GM18909 (cell line): Measurements from ENCODE around the gene ABHD11.
"Not testable (repeated sequence)": the region's sequence is repeated elsewhere in the genome, so short reads cannot be mapped to it uniquely, and the experiment has no call there.

ENCODE experiments used
- ATAC-seq: cut with Tn5 transposase; IDR thresholded peaks from one replicate; pipeline ENCODE4 v1.9.1; 2021; ENCODE audit warnings: mild to moderate bottlenecking; ENCODE audit not compliant: unreplicated experiment, poor library complexity

Gene ABHD11

DNA sequence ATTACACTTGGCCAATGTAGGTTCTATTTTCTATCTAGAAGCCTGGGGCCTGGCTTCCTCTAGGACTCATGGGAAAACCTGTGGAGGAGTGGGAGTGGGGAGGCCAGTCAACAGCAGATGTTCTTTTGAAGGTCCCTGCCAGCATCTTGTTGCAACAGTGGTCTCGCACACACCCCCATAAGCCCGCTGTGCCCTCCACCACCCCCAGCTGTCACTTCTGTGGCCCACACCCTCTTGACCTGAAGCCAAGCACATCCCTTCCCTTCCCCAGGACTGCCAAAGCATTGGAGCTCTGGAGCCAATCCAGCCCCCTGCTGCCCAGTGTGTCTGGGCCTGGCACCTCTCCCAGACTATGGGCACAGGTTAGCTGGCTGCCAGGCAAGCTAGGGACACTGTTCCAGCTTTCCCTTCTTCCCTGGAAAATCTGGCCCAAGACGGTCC lies 17.2 kb downstream of the ABHD11 start:
- no peak for ATAC-seq

DNA sequence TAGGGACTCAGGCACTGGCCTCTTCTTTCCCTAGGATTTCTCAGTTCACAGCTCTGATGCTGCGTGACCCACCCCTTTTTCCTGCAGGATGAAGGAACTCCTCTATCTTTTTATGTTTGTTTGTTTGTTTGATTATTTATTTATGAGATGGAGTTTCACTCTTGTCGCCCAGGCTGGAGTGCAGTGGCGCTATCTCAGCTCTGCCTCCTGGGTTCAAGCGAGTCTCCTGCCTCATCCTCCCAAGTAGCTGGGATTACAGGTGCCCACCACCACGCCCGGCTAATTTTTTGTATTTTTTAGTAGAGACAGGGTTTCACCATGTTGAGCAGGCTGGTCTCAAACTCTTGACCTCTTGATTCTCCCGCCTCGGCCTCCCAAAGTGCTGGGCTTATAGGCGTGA lies 18.2 kb downstream of the ABHD11 start:
- not testable (repeated sequence) for ATAC-seq

DNA sequence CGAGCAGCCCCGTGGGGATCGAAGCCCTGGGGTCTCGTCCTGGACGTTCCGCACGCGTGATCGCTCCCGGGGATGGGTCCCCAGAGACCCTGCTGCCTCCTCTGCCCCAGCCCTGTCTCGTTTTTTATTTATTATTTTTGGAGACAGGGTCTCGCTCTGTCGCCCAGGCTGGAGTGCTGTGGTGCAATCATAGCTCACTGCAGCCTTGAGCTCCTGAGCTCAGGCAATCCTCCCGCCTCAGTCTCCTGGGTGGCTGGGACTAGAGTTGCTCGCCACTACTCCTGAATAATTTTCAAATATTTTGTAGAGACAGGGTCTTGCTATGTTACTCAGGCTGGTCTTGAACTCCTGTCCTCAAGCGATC lies 18.8 kb downstream of the ABHD11 start:
- ATAC-seq: peak; percentile 6

DNA sequence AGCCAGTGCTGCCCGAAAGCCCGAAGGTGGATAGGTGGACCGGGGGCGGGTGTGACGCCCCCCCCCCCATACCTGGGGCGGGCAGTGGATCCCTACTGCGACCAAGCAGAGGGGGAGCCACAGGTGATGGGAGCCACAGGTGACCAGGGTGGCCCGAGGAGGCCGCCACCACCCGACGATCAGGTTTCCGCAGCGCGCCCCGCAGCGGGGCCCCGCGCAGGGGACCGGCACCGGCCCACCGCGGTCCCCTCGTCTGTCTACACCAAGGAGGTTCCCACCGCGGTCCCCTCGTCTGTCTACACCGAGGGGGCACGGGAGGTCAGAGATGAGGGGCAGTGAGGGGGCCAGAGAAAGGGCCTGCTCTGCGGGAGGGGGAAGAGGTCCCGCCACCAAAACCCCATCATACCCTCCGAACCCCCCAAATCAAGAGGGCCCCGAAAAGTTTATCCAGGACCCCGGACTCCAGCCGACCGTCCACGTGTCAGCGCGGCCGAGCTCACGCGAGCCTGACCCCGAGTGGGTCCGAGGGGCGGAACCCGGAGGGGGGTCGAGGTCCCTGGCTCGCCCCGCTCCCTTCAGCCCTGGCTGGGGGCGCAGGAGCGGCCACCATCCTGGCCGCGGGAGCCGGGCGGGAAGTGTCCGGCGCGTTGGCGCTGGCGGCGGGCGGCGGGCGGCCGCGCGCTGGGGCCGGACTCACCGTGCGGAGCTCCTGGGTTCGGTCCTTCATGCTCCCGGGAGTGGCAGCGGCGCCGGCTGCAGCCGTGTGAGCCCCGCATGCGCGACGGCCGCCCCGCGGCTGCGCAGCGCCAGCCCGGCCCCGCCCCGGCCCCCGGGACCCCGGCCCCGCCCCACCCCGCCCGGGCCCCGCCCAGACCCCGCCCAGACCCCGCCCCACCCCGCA lies 19.4 kb downstream of the ABHD11 start, which contains the start of gene STX1A:
STX1A (minus strand) TSS at position 765 of the 901 bp plus-strand sequence; CDS start at position 727, 38 bp downstream.
- peak; percentile 69 for ATAC-seq

DNA sequence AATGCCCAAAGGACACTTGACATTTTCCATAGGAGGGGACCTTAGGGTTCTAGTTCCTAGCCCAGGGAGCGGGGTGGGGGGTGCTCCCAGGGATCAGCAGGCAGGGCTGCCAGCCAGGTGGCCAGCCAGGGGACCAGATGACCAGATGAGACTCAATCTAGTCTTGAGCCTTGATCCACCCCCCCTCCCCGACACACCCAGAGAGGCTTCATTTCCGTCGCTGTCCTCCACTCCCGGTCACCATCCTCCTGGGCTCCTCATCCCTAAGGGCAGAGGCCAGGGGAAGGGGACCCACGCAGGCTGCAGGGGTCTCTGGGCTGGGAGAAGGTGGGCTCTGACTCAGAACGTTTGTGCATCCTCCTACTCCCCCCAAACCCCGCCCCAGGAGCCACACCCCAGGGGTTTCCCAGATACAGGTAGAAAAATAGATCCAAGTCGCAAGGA lies 20.1 kb downstream of the ABHD11 start:
- ATAC-seq: no peak

DNA sequence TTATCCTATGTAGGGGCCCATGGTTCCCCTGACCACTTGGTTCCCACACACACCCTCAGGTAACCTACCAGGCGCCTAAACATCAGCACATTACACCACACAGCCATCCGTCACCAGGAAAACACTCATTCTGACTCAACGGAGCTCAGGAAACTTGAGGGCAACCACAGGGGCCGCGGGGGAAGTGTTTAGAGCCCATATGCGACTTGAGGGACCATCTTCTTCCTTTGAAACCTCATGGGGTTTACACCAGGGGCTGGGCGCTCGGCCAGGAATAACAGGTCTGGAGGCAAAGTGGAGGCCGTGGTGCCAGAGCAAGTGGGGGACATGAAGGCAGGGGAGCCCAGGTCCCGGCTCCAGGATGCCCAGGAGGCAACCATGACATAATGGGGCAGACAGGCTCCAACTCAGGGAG lies 20.6 kb downstream of the ABHD11 start:
- ATAC-seq: no peak

DNA sequence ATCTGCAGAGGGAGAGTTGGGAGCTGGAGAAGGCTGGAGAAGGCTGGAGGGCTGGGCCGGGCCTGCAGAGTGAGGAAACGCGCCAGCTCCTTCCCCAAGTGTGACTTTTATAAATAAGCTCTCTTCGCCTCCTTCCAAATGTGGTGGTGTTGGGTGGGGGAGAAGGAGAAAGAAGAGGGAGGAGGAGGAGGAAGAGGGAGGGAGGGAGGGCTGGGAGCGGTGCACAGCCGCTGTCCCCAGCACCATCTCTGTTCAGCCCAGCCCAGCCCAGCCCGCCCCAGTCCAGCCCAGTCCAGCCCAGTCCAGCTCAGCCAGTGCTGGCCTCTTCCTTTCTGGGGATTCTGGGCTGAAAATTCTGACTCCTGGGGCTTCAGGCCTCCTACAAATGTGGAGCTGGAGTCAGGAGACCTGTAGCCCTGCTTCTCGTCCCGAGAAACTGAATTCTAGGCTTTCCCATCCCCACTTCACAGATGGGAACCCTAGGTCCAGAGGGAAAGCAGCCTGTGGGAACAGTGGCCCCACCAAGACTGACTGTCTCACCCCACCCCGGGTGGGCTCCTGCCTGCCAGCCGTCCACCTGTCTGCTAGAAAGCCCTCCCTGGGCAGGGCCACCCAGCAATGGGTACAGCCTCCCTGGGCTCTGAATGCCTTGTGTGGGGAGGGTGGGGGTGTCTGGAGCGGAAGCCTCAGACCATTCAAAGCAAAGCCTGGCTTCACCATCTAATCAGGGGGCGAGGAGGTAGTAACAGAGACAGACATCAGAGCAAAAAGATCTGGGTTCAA lies 21.4 kb downstream of the ABHD11 start:
- ATAC-seq: no peak

DNA sequence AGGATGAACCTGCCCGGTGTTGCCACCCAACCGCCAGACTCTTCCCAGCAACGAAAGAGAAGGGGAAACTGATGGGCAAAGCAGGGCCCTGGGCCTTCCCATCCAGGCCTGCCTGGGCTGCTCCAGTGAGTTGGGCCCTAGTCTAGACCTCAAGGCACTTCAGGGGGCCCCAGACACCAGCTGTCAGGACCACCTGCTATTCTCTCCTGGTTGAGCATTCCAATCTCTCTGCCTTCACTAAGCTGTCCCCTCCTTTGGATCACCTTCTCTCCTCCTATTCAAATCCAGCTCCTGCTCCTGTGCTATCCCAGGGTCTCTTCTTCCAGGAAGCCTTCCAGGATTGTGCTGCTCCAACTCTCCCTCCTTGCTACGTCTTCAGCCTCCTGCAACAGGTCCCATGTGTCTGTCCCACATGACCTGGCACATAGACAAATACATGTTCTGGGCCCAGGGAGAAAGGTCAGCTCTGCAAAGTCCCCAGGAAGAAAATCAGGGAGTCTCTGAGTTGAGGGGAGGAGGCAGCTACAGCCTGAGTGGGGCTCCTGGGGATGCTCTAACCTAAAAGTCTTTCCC lies 22.2 kb downstream of the ABHD11 start:
- no peak for ATAC-seq

DNA sequence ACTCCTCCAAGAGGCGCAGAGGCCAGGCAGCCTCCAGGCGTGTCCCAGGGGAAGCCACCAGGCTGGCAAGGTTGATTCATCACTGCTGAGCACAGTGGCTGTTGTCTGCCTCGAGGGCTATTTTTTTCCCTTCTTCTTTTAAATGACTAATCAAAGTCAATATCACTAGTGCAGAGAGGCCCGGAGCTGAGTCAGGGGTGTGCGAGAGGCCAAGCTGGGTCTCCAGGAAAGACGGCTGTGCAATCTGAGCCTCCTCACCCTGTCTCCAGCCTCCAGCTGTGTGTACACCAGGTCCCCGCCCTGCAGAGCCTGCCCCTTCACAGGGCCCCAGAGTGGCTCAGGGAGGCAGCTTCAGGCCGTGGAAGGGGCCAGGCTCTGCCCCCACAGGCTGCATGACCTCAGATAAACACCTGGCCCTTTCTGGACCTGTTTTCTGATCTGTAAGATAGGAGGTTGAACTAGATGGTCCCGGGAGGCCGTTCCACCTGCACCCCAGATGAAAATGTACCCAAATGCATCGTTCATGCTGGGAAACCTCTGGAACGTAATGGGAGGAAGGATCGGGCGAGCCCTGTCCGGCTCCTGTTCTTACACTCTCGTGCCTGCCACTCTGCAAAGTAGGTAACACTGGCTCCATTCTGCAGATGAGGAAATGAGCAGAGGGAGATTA lies 22.8 kb downstream of the ABHD11 start:
- ATAC-seq: no peak

DNA sequence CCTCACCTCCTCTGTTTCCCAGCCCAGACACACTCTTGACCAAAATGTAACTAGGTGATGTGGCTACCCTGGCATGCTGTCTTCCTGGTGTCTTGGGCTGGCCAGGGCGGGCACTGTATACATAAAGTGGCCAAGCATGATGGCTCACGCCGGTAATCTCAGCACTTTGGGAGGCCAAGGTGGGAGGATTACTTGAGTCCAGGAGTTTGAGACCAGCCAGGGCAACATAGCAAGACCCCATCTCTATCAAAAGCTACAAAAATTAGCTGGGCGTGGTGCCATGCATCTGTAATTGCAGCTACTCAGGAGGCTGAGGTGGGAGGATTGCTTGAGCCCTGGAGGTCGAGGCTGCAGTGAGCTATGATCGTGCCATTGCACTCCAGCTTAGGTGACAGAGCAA lies 25.3 kb downstream of the ABHD11 start:
- not testable (repeated sequence) for ATAC-seq

DNA sequence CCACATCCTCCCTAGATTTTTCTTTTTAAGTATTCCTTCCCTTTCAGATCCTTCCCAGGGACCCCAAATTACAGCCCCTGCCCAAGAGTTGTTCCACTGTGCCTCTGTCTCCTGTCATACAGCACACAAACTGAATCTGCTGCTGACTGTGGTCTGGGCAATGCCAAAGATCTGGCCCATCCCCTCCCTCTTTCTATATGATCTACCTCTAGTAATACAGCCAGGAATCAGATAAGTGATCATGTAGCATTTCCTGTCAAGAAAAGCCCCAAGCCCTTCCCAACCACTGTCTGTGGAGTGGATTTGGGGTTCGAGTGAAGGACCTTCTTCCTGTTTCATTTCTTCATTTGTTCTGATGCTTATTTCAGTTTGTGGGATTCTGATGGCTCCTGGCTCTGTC lies 25.8 kb downstream of the ABHD11 start:
- no peak for ATAC-seq

DNA sequence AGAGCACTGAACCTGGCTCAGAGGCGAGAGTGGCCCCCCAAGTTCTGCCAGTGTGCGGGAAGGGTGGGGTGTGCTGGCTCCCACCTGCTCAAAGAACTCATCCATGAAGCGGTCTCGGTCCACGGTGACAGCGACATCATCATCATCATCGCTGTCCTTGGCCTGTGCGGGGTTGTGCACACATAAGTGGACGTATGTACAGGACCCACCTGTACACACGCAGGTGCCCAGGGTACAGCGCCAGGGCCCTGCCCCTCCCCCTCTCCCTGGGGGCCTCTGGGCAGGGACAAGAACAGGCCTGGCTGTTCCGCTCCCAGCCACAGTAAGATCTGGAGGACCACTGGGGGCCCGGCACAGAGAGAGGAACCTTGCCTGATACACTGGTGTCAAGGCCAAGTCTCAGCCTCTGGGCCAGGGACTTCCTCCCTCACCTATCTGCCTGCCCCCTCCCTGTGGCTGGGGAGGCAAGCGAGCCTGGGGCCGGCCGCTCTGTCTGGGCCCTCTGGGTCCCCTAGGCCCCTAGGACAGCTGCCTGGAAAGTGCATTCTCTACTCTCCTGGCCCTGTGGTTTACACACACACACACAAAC lies 29.5 kb downstream of the ABHD11 start:
- no peak for ATAC-seq

DNA sequence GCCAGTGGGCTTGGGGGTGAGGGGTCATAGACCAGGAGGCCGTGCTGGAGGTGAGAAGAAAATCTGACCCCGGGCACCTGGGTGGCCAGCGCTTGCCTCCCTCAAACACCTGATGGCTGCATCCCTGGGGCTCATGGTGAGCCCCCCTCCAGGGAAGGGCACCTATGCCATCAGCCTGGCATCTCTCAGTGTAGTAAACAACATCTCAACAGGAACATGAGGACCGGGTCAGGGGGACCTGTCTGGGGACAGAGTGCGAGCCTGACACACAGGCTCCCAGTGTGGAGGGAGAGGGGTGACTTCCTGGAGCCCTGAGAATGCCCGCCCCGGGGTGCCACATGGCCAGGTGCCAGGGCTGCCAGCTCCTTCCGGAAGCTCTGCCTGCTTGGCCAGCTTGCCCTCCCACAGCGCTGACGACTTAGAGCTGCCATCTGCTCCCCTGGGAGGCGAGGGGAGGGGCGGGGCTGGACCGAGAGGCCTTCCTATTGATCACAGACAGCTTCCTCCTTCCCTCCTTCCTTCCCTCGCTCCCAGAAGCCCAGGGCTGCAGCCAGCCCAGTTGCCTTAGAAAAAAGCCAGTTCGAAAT lies 31.5 kb downstream of the ABHD11 start:
- no peak for ATAC-seq

DNA sequence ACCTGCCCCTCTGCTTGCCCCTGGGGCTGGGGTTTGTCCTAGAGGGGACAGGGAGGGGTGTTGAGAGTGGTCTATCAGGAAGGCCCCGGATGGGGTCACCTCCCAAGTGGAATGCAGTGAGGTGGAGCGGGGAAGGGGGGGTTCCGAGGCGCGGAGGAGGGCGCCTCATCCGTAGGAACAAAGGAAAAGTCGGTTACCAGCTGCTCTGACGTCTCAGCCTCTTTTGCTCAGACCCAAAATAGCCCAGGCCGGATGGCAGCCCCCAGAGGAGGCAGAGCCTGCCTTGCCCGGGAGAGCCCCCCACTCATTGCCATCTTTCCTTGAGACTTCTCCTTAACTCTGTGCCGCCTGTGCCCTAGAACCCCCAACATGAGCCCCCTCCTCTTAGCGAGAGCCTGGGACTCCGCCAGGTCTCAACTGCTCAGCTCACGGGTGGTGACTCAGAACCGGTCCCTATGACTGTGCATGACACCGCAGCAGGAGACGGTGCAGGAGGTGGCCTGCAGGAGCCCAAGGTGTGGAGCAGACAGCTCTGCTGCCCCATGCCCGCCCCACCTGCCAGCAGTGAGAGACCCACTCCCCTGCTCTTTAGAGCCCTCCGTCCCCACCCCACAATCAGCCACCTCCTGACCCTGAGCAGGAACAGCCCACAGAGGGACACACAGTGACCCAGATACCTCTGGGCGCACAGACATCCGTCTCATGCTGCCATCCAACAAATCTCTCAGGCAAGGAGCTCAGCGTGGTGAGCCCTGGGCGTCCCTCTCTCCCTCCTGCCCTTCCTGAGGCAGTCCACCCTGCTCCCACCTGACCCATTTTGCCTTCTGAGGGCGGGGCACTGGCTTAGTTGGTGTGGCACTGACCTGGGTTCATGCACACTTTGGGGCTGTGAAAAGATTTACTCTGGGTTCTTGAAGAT lies 32.2 kb downstream of the ABHD11 start:
- ATAC-seq: no peak

DNA sequence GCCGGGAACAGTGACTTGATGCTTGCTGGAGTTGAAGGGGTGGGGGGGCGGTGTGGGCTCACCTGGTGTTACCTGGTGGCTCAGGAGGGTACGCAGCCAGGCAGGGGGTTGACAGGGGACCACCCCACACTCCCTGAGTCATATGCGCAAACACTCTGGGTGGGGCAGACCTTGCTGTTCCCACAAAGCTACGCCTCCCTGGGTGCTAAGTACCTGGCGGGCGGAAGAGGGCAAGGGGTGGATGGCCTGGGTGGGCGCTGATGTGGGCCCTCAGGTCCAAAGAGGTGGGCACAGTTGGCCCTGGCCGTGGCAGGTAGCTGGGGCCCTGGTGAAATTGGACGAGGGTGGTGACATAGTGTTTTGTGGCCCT lies 33.1 kb downstream of the ABHD11 start:
- no peak for ATAC-seq

DNA sequence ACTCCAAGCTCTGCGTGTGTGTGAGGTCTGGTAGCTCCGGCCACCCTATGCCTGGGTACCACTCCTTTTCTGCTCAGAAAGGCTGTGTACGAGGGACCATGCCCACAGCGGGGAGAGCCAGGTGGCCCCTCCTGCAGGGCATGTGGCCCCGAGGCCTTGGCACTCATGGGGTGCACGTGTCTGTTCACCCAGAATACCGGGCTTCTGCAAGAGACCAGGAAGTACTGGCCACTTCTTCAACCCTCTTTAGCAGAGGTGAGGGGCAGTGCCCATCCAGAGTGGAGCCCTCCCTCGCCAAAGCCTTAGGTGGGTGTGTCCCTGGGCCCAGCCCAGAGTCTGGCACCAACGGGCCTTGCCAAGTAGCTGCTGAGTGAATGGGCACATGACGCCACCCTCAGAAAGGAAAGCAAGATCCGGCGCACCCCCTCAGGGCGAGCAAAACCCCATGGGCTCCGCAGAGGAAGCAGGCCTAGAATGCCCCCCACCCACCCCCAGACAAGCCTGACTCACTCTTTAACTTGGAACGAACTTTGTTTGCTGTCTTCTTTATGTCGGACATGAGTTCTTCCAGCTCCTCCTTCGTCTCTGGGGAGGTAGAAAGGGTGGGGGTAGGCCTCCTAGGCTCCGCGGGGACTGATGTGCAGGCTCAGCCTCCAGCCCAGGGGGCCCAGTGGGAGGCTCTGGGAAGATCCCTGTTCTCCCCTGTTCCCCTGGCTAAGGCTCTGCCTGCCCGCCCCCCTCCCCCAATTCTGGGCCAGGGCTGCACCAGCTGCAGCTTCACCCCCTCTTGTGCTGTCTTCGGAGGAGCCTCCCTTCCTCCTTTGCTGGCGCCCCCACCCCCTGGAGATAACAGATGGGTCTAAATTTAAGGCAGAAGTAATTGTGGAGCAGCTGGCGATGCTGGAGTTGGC lies 33.7 kb downstream of the ABHD11 start:
- ATAC-seq: no peak

DNA sequence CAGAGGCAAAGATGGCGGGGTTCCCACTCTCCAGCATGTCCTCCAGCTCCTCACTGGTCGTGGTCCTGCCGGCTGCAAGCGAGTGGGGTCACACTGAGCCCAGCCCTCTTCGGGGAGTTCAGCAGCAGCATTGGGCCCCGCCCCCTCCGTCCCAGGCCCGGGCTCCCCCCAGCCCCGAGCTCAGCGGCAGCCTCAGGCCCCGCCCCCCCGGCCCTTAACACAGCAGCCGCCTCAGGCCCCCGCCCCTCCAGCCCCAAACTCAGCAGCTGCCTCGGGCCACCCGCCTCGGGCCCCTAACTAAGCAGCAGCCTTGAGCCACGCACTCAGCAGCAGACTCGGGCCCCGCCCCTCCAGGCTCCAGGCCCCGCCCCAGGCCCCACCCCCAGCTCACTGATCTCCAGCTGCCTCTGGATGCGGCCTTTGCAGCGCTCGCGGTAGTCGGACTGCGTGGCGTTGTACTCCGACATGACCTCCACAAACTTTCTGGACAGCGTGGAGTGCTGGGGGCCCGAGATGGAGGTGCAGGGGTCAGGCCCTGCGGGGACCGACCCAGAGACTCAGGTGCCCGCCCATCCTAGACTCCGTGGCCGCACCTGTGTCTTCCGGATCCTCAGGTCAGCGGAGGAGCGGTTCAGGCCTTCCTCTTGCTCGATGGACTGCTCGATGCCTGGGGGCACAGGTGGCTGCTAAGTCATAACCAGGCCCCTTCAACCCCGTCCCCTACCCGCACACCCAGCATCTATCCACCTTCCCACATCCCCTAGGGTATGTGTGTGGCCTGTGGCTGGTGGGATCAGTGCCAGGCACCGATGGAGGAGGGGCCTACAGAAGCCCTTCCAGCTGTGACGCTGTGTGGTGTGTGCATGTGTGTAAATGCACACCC lies 34.6 kb downstream of the ABHD11 start:
- ATAC-seq: no peak
